HG03064 (cell line): ENCODE data around the gene SGF29.
"Not testable (repeated sequence)": the region's sequence is repeated elsewhere in the genome, so short reads cannot be mapped to it uniquely, and the experiment has no call there.

ENCODE experiments used
- ATAC-seq: cut with Tn5 transposase; IDR thresholded peaks from one replicate; pipeline ENCODE4 v1.9.1; 2021; ENCODE audit warnings: low read depth; ENCODE audit not compliant: unreplicated experiment

The SGF29 gene

DNA sequence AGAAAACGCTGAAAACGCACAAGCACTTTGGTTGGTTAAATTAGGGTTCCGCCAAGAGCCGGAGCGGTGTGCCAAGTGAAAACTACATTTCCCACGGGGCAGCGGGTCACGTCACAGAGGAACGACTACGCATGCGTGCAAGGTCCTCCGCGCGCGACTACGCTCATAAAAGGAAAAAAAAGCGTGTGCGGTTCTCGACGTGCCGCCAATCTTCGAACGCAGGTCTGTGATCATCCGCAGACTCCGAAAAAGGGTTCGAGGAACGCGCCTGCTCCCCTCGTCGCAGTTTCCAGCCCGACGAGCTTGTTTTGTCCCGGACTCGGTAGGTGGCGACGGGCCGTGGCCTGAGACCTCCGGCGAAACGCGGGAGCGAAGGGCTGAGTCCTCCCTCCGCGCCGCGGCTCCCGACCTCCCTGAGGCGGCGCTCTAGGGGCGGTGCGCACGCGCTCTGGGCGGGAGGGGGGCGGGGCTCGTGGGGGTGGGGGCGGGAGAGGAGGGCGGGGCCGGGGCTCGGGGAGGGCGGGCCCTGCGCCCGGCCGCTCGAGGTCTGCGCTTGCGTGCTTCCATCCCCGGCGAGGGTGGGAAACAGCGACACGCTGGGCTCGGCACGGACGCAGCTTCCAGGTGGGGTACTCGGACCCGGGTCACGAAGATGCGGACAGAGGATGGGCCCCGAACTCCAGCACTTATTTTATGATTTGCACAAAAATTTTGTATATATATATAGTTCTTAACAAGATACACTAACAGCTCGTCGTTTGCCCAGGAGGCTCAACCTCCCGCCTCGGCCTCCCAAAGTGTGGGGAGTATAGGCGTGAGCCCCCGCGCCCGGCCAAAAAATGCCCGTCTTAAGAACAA lies at the start of gene SGF29:
Gene SGF29, plus strand, starts transcription at position 145 of the 858 bp plus-strand sequence. CDS start 27,150 bp downstream, outside the sequence.
- peak; percentile 67 for ATAC-seq

DNA sequence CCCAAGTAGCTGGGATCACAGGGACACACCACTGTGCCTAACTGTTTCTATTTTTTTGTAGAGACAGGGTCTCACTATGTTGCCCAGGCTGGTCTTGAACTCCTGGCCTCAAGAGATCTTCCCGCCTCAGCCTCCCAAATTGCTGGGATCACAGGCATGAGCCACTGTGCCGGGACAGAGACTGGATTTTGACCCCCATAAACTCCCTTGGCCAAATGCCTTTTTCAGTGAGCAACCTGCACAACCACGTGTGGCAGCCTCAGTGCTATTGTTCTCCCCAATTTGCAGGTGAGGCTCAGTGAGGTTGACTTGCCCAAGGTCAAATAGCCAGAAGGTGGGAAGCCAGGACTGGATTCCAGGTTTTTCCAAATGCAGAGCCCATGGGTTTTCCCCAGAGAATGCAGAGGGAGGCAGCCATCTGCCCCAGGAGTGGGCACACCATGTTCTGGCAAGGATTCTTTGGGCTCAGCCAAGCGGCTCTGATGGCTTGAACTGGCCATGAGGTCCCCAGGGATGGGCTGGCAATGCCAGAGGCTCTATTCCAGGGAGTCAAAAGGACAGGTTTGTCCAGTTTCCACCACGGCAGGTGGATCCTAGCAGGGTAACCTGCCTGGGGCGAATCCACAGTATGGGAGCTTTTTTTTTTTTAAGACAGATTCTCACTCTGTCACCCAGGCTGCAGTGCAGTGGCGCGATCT lies 48.9 kb upstream of the SGF29 start:
- ATAC-seq: no peak

DNA sequence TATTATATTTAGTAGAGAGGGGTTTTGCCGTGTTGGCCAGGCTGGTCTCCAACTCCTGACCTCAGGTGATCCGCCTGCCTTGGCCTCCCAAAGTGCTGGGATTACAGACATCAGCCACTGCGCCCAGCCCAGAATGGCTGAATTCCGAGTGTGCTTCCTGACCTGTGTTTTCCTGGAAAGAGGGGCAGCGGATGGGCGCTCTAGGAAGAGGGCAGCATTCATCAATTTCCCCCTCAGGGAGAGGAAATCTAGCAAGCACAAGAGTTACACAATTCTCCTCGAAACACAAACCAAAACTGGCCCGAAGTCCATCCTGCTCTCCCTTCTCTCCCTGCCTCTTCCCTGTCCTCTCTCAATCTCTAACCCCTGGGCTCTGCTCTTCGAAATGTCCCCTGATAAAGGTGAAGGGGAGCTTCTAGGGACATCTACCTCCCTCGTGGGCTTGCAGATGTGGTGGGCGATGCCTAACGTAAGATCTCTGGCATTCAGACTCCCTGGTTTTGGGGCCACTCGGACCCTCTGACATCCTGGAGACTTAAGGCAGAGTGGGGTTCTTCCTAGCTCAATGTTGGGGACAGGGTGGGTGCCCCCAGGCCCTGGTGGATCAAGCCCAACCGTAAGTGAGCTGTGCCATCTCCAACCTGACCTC lies 48.1 kb upstream of the SGF29 start:
- ATAC-seq: no peak

DNA sequence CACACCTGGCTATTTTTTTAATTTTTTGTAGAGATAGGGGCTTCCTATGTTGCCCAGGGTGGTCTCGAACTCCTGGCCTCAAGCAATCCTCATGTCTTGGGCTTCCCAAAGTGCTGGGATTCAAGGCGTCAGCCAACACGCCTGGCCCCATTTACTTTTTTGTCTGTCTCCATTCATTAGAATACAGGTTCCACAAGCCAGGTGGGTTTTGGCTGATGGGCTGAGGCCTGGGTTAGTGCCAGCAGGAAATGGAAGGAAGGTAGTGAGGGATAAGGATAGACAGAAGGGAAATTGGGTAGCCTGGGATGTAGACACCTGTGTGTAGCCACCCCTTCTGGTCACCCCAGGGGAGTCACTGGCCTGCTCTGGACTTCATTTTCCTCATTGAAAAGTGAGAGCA lies 42.7 kb upstream of the SGF29 start:
- ATAC-seq: no peak

DNA sequence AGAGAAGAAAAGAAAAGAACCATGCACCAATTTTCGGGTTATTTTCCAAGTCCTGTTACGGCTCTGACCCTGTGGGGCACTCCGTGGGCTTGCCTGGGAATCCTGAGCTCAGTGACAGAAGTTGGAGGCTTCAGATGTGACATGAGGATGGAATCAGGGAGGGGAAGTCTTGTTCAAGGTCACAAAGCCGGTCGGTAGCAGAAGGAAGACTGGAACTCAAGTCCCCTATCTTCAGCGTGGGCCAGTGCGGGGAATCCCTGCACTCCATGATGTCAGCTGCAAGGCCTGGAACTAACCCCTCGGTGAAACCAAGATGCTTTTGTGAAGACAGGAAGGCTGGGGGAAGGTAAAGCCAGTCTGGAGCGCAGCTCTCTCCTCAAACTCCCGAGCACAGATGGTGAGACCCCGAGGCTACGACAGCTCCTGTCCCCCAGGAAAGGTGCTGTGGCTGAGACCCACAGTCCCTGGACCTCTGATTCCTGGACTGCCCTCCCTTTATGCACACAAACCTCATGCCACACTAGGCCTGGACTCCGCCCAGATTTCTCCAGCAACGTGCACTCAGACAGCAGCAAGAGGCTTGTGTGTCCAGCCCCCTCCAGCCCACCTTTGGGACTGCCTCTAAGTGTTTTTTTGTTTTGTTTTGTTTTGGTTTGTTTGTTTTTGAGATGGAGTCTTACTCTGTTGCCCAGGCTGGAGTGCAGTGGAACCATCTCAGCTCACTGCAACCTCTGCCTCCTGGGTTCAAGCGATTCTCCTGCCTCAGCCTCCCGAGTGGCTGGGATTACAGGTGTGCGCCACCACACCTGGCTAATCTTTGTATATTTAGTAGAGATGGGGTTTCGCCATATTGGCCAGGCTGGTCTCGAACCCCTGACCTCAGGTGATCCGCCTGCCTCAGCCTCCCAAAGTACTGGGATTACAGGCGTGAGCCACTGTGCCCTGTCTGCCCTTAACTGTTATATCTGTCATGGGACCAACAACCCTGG lies 41.6 kb upstream of the SGF29 start:
- ATAC-seq: no peak

DNA sequence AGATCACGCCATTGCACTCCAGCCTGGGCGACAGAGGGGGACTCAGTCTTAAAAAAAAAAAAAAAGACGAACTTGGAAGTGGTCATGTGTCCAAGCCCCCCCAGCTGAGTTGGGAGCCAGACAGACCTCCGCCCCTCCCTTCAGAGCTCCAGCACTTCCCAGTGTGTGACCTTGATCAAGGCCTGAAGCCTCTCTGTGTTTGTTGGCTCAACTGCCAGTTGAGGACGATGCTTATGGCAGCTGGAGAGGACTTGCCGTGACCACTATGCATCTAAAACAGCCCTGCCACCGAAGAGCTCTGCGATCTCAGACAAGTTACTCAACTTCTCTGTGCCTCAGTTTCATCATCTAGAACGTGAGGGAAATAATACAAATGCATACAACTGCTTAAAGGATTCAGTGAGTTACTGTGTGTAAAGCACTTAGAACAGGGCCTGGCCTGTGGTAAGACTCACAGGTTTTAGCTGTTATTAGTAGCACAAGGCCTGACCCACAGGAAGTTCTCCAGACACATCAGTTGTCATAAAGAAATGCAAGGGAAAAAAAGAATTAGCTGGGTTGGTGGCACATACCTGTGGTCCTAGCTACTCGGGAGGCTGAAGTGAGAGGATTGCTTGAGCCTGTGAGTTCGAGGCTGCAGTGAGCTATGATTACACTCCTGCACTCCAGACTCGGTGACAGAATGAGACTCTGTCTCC lies 40.1 kb upstream of the SGF29 start:
- ATAC-seq: no peak

DNA sequence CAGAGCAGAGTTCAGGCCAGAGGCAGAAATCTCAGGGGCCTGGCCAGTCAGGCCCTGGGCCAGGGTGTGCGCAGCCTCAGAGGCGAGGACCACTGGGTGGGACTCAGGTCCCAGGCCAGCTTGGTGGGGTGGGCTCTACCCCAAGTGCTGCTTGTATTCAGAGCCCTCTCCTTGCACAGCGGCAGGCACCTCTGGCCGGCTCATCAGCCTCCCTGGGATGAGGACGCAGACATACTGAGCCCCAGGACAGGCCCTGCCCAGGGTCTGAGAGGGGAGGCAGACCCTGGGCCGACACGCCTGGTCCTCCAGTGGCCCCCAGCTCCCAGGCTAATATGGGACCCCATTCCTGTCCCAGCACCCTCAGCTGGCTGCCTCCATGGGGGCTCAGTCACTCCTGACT lies 39.5 kb upstream of the SGF29 start:
- no peak for ATAC-seq

DNA sequence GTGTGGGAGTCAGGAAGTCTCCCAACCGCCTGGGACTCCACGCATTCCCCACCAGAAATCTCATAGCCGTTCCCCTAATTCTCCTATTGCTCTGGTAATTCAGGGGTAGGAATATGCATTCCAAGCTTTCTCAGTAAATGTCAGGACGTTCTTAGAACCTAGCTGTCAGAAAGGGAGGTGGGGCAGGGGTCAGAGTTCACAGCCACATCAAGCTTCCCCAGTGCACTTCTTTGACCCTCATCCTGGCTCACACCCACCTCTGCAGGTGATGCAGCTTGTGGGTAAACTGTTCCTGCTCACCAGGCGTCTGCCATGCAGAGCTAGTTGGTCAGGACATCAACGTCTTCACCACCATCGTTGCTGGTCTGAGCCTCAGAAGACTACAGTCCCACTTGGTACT lies 33.0 kb upstream of the SGF29 start:
- ATAC-seq: no peak

DNA sequence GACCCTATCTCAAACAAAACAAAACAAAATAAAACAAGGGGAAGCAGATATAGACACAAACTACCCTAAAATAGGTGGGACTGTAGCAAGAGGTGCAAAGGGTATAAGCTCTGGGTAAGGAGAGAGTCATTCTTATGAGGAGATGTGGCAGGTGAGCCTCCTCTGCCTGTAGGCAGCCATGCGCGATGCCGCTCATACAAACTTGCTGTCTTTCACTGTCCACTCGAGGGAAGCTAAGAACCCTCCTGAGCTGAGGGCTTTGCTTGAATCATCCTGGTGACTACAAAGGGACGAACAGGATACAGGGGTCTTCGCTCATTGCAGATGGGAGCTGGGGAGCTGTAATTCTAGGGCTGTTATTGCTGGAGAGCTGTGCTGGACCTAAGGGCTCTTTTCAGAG lies 32.3 kb upstream of the SGF29 start:
- ATAC-seq: no peak

DNA sequence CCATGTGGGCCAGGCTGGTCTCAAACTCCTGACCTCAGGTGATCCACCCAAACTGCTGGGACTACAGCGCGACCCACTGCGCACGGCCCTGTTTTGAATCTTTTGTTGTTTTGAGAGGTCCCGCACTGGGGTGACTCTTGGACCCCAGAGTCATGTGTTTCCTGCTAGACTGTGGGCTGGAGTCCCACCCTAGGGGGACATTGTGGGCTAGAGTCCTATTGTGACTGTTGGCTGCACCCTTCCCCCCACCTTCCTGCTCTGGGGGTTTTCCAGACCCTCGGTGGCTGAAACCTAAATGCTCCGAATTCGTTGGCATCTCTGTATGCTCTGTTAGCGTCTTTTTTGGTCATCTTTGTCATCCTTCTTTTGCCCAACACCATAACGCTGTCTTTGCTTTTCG lies 30.9 kb upstream of the SGF29 start:
- ATAC-seq: no peak

DNA sequence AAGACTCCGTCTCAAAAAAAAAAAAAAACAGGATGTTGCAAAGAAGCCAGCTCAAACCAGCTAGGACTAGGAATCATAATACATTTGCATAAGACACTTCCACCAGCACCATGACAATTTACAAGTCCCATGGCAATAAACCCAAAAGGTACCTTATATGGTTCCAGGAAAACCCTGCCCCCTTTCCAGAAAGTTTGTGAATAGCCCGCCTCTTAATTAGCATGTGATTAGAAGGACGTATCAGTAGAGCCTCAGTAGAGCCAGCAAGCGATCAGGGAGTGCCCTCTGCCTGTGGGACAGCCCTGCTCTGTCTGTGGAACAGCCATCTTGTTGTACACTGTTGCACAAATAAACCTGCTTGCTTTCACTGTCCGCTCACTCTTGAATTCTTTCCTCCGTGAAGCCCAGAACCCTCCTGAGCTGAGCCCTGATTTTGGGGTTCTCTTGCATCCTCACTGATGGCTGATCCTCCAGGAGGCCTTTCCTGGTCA lies 29.0 kb upstream of the SGF29 start:
- ATAC-seq: no peak

DNA sequence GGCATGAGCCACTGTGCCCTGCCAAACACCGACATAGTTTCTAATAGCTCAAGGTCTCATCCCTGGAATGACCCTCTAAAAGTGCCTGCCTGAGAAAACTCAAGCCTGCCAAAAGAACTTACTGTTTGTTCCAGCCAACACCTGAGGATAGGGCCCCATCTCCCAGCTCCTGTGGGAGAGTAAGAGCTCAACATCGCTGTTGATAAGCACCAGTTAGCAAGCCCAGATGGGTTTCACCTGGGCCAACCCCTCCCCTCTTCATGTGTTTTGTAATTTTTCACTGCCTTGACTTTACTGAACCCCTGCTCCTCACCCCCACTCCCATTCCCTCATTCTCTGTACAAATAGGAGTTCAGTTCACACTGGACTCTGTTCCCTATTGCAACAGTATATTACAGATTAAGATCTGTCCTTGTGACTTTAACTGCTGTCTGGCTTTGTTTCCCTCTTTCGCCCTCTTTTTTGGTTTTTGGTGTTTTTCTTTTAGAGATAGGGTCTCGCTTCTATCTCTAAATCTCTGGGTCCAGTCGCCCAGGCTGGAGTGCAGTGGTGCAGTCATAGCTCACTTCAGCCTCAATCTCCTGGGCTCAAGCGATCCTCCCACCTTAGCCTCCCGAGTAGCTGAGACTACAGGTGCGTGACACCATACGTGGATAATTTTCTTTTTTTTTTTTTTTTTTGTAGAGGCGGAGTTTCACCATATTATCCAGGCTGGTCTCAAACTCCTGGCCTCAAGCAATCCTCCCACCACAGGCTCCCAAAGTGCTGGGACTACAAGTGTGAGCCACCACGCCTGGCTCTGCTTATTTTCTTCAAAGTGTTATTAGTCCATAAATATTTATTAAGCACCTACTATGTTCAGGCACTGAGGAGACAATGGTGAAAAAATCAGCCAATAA lies 27.3 kb upstream of the SGF29 start:
- ATAC-seq: no peak

DNA sequence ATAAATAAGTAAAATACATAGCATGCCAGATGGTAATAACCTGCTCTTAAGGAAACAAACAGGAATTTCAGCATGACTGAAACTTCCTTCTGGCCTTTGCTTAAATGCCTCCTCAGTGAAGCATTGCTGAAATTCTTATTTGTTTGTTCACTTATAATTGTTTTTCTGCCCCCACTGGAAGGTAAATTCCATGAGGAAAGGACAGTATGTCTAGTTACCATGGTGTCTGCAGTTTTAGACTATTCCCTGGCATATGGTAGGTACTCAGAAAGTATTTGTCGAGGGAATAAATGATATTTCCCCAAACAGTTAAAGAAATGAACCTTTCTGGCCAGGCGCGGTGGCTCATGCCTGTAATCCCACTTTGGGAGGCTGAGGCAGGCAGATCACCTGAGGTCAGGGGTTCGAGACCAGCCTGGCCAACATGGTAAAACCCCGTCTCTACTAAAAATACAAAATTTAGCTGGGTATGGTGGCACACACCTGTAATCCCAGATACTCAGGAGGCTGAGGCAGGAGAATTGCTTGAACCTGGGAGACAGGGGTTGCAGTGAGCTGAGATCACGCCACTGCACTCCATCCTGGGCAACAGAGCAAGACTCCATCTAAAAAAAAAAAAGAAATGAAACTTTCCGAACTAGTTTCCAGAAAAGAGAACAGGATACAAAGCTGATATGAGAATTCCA lies 26.5 kb upstream of the SGF29 start:
- ATAC-seq: not testable (repeated sequence)

DNA sequence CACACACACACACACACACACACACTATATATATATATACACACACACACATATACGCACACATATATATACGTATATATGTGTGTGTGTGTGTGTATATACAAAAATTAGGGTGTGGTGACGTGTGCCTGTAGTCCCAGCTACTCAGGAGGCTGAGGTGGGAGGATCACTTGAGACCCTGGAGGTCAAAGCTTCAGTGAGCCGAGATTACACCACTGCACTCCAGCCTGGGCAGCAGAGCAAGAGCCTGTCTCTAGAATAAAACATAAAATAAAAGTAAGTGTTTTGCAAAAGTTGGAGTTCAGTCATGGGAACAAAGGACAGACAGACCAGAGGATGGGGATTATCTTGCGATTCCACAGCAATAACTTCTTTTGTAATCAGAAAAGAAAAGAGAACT lies 25.7 kb upstream of the SGF29 start:
- ATAC-seq: no peak

DNA sequence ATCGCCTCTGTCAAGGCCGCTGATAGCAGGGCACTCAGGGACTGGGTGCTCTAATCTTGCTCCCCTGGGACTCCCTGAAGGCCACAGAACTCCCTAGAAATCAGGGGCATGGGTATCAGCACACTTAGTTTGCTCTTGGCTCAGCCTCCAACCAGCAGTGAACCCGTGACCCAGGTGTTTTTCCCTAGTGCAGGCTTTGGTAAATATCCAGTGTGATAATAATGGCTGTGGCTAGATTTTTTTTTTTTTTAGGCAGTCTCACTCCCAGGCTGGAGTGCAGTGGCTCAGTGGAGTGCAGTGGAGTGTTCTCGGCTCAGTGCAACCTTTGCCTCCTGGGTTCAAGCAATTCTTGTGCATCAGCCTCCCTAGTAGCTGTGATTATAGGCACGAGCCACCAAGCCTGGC lies 25.3 kb upstream of the SGF29 start:
- ATAC-seq: no peak

DNA sequence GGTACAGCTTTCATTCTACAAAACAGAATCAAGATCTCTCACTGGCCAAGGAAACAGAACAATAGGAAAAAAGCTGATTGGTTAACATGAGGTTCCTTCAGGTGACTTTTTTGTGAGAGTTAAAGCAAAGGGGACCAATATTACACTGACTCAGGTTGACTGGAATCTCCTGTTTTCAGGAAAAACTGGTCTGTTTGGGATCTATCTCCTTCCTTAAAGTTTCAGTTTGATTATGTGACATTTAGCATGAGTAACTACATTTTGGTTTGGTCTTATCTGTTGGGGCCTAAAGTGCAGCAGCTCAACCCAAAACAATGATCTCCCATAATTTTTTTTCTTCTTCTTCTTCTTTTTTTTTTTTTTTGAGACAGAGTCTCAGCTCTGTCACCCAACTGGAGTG lies 24.6 kb upstream of the SGF29 start:
- no peak for ATAC-seq

DNA sequence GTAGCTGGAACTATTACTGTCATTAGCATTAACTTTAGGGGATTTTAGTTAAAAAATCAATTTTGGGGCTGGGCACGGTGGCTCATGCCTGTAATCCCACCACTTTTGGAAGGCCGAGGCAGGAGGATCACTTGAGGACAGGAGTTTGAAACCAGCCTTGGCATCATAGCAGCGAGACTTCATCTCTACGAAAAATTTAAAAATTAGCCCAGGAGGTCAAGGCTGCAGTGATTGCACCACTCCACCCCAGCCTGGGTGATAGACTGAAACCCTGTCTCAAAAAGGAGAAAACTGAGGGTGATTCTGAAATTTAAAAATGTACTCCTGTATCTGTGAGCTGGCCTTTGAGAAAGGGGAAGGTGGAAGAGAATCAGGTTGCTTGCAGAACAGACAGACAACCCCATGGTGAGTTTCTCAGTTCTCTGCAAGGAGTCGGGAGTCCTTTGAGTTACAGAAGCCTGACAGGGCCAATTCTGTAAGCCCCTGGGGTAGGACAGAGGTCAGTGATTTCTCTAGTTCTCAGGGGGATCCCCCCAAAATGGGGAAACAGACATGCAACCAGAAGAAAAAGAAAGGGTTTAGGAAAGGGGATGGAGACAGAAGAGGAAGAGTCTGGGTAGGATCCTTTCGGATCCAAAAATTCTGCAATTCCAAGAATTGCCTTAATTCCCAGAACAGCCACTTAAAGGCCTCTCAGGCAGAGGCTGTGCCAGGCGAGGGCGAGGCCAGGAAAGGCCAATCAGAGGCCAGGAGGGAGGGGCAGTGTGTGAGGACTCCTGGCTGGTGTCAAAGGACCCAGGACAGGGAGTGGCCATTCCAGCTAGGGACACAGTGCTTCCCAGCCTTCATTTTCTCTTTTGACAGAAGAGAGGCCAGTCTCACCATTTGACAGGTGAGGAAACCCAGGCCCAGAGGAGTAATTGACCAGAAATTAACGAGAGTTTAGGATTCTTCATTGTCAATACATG lies 21.7 kb upstream of the SGF29 start:
- ATAC-seq: no peak
